DOHH2 (cell line): Measurements from ENCODE around the gene FBXO38.

Source experiments
- H3F3A ChIP-seq: fragments of 200-600 bp; sonication (generic), shearing (Covaris generic); 2 replicates; pipeline ENCODE4 v1.6.0; 2016; ENCODE audit warnings: antibody characterized with exemption, mild to moderate bottlenecking; ENCODE audit not compliant: control insufficient read depth, insufficient read depth
- H3K27ac ChIP-seq: fragments of 200-600 bp; sonication (generic); 2 replicates; pipeline ENCODE4 v1.5.1; 2014; ENCODE audit warnings: low read depth, mild to moderate bottlenecking, low read length, moderate library complexity
- H3K27me3 ChIP-seq: fragments of 200-600 bp; sonication (generic); 2 replicates; pipeline ENCODE4 v1.6.1; 2014; ENCODE audit warnings: mild to moderate bottlenecking, low read length, mixed read lengths; ENCODE audit not compliant: control insufficient read depth
- H3K36me3 ChIP-seq: fragments of 200-600 bp; sonication (generic); 2 replicates; pipeline ENCODE4 v1.6.1; 2014; ENCODE audit warnings: mild to moderate bottlenecking, low read length, moderate library complexity, mixed read lengths; ENCODE audit not compliant: control insufficient read depth
- H3K4me1 ChIP-seq: fragments of 200-600 bp; sonication (generic); 2 replicates; pipeline ENCODE4 v1.6.1; 2014; ENCODE audit warnings: mild to moderate bottlenecking, low read length, mixed read lengths; ENCODE audit not compliant: control insufficient read depth
- H3K4me2 ChIP-seq: fragments of 200-600 bp; sonication (generic); 2 replicates; pipeline ENCODE4 v1.6.0; 2014; ENCODE audit warnings: mild to moderate bottlenecking, low read length, moderate library complexity
- H3K4me3 ChIP-seq: fragments of 200-600 bp; sonication (generic); 2 replicates; pipeline ENCODE4 v1.5.1; 2014; ENCODE audit warnings: mild to moderate bottlenecking, low read length, mixed read lengths
- H3K79me2 ChIP-seq: fragments of 200-600 bp; sonication (generic); 2 replicates; pipeline ENCODE4 v1.6.1; 2014; ENCODE audit warnings: mild to moderate bottlenecking, low read length, mixed read lengths; ENCODE audit not compliant: control insufficient read depth
- H3K9me2 ChIP-seq: fragments of 200-600 bp; sonication (generic); replicated peaks from 2 replicates; pipeline ENCODE4 v1.6.1; 2014; ENCODE audit warnings: mild to moderate bottlenecking, low read length, mixed read lengths; ENCODE audit not compliant: control insufficient read depth
- H3K9me3 ChIP-seq: fragments of 200-600 bp; sonication (generic); 2 replicates; pipeline ENCODE4 v1.6.1; 2014; ENCODE audit warnings: antibody characterized with exemption, low read length, mixed read lengths; ENCODE audit not compliant: control insufficient read depth, insufficient read depth
- H4K20me1 ChIP-seq: fragments of 200-600 bp; sonication (generic); 2 replicates; pipeline ENCODE4 v1.6.0; 2014; ENCODE audit warnings: low read depth, mild to moderate bottlenecking, antibody characterized with exemption, low read length, moderate library complexity; ENCODE audit not compliant: control insufficient read depth, insufficient read depth
- CTCF ChIP-seq: fragments of 200-600 bp; sonication (generic); IDR thresholded peaks from one replicate; pipeline ENCODE4 v1.5.1; 2014; ENCODE audit warnings: antibody characterized with exemption, mild to moderate bottlenecking, low read depth, low read length; ENCODE audit not compliant: poor library complexity, severe bottlenecking
- EZH2phosphoT487 ChIP-seq: fragments of 200-600 bp; sonication (generic); IDR thresholded peaks from 2 replicates; pipeline ENCODE4 v1.6.1; 2017; ENCODE audit warnings: borderline replicate concordance, mild to moderate bottlenecking, antibody characterized with exemption, low read length, moderate library complexity, mixed read lengths

FBXO38 gene

GRCh38 chr5:148477429-148477828 is 93.7 kb downstream of the FBXO38 start:
- Histone ChIP-seq H3K36me3 (no peaks in the 10 kb centered on the region), H3K27ac (no peak overlapping the region), H3K4me2 (no peak overlapping the region), H3K79me2 (no peaks in the 10 kb centered on the region), H3F3A (no peaks in the 10 kb centered on the region), H3K27me3 (peaks cover 22% of the 10 kb centered on the region), H3K9me2 (no peaks in the 10 kb centered on the region), H4K20me1 (no peaks in the 10 kb centered on the region), H3K4me3 (no peak overlapping the region), H3K4me1 (no peaks in the 10 kb centered on the region), H3K9me3 (no peaks in the 10 kb centered on the region)
- no peak for TF ChIP-seq EZH2phosphoT487
- no peak for TF ChIP-seq CTCF

GRCh38 chr5:148482196-148482595 is 98.4 kb downstream of the FBXO38 start:
- TF ChIP-seq EZH2phosphoT487, result no peak
- no peak for TF ChIP-seq CTCF
- no peaks in the 10 kb centered on the region for H3K9me2 ChIP-seq
- H3K27ac ChIP-seq, result no peak overlapping the region
- no peak overlapping the region for H3K4me3 ChIP-seq
- no peaks in the 10 kb centered on the region for H3K4me1 ChIP-seq
- H3K27me3 ChIP-seq, result peaks cover 16% of the 10 kb centered on the region
- H3K36me3 ChIP-seq, result no peaks in the 10 kb centered on the region
- no peaks in the 10 kb centered on the region for H3K79me2 ChIP-seq
- H3K9me3 ChIP-seq, result no peaks in the 10 kb centered on the region
- no peak overlapping the region for H3K4me2 ChIP-seq
- H3F3A ChIP-seq, result no peaks in the 10 kb centered on the region
- no peaks in the 10 kb centered on the region for H4K20me1 ChIP-seq

- H3K9me2 ChIP-seq, result no peaks in the 10 kb centered on the region
- H3K27ac ChIP-seq, result no peak overlapping the region
- no peaks in the 10 kb centered on the region for H3K4me1 ChIP-seq
- peak overlapping the region; percentile 34 for H3K4me2 ChIP-seq
- H3F3A ChIP-seq, result no peaks in the 10 kb centered on the region
- H4K20me1 ChIP-seq, result no peaks in the 10 kb centered on the region
- TF ChIP-seq CTCF (peak; percentile 91), EZH2phosphoT487 (no peak)
- no peaks in the 10 kb centered on the region for H3K79me2 ChIP-seq
- no peaks in the 10 kb centered on the region for H3K9me3 ChIP-seq
- no peaks in the 10 kb centered on the region for H3K36me3 ChIP-seq
- peaks cover 13% of the 10 kb centered on the region for H3K27me3 ChIP-seq
- no peak overlapping the region for H3K4me3 ChIP-seq
Measured at GRCh38 chr5:148482697-148483462, 99.1 kb downstream of the FBXO38 start.
